HG03460 (cell line): Measurements from ENCODE around the gene NCEH1.
"Not testable (repeated sequence)": the region's sequence is repeated elsewhere in the genome, so short reads cannot be mapped to it uniquely, and the experiment has no call there.

ENCODE experiments used
- ATAC-seq: cut with Tn5 transposase; IDR thresholded peaks from one replicate; pipeline ENCODE4 v1.9.1; 2021; ENCODE audit not compliant: unreplicated experiment

NCEH1 gene

GRCh38 chr3:172615296-172615695, 95.6 kb downstream of the NCEH1 start:
- ATAC-seq, result no peak

- ATAC-seq, result no peak
Measured at GRCh38 chr3:172614340-172615274, 96.3 kb downstream of the NCEH1 start.

GRCh38 chr3:172613845-172614244, 97.0 kb downstream of the NCEH1 start:
- ATAC-seq, result no peak

DNA sequence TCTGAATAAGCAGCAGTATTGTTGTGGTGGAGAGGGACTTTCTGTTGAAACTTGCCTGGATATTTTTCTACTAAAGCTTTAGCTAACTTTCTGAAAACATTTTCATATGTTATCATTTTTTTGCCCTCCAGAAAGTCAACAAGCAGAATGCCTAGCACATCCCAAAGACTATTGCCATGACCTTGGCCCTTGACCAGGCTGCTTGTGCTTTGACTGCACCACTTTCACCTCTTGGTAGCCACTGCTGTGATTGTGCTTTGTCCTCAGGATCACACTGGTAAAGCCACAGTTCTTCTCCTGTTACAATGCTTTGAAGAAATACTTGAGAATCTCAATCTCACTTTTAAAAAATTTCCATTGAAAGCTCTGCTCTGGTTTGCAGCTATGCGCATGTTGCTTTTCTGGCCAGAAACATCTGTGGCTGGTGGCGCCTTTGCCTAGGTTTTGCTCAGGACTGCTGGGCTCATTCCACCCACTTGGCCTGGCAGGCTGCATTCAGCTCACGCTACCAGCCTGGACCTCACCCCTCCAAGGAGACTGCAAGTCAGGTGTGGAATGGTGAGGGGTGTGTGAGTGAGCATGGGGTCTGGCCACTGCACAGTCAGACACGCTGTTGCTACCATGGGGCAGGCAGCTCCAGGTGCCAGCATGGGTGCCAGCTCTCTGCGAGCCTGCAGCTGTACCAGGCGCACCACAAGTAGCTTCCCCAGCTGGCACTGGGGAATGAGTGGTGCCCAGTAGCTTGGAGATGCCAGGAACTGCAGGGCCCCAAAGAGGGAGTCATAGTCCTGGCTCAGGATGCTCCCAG, 97.8 kb downstream of the NCEH1 start:
- ATAC-seq, result no peak

- no peak for ATAC-seq
Measured at GRCh38 chr3:172609750-172610149, 101.1 kb downstream of the NCEH1 start.

DNA sequence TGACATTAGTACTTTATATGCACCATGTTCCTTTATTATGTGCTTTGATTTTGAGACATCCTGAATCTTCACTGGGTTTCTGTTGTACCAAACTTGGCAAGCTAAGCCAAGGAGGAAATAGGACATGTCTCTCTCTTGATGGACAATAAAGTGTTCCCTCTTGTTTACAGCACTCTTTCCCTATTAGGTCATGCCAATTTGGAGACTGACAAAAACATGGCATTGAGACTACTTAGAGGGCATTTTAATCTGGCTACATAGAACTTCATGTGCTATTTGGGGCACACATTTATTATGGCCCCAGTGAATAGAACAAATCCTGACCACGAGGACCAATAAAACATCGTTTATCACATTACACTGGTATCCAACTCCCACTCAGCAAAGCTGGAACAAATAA, 102.3 kb downstream of the NCEH1 start:
- ATAC-seq, result no peak

GRCh38 chr3:172607305-172608121, 103.4 kb downstream of the NCEH1 start:
- no peak for ATAC-seq

GRCh38 chr3:172606021-172606420, 104.8 kb downstream of the NCEH1 start:
- ATAC-seq, result no peak

DNA sequence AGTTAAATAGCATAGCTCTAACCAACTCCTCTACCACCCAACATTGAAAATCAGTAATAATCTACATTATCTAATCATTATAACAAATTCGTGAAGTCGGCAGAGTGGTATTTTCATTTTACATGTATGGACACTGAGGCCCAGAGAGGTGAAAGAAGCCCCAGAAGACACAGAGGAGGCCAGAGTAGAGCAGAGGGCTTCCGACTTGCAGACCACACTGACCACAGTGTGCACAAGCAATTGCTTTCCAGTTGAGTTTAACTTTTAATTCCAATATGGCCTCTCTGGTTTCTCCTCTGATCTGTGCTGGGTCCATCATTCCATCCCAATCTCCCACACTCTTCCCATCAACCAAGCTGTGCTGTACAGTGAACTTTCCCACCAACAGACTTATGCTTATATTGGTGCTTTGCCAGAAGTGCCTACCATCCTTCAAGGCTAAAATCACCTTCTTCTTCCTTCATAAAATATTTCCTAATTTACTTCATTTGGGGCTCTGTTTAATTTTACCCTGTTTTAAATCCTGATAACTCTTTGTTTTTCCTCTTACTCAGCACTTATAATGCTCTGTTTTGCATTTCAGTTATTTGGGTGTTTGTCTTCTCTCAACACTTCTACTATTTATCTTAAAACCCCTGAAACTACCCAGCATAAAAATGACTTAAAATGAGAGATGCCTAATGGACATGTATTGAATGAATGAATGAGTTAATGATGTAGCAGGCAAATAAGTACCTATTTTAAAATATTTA, 105.8 kb downstream of the NCEH1 start:
- ATAC-seq, result no peak

GRCh38 chr3:172601066-172601832, 109.6 kb downstream of the NCEH1 start:
- no peak for ATAC-seq

- no peak for ATAC-seq
Measured at GRCh38 chr3:172600644-172601065, 110.2 kb downstream of the NCEH1 start.

DNA sequence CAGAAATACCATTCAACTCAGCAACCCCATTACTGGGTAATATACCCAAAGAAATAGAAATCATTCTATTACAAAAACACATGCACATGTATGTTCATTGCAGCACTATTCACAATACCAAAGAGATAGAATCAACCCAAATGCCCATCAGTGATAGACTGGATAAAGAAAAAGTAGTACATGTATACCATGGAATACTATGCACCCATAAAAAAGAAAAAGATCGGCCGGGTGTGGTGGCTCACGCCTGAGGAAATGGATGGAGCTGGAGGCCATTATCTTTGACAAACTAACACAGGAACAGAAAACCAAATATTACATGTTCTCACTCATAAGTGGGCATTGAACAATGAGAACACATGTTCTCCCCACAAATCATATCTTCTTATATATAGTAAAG, 112.0 kb downstream of the NCEH1 start:
- ATAC-seq, result no peak

DNA sequence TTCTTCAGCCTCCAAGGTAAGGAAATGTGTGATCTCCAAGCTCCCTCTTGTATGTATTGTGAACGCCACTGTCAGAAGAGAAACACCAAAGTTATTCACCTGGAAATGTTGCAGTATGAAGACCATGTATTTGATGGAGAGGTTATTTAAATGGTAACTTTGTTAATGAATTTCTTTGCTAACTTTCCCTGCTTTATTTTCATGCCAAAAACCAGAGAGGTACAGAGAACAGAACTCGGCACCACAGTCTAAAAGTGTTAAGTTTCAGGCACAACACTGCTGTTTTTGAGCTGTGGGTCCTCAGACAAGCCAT, 114.5 kb downstream of the NCEH1 start:
- no peak for ATAC-seq

- ATAC-seq, result peak; percentile 30
Measured at GRCh38 chr3:172595664-172596393, 115.0 kb downstream of the NCEH1 start.

DNA sequence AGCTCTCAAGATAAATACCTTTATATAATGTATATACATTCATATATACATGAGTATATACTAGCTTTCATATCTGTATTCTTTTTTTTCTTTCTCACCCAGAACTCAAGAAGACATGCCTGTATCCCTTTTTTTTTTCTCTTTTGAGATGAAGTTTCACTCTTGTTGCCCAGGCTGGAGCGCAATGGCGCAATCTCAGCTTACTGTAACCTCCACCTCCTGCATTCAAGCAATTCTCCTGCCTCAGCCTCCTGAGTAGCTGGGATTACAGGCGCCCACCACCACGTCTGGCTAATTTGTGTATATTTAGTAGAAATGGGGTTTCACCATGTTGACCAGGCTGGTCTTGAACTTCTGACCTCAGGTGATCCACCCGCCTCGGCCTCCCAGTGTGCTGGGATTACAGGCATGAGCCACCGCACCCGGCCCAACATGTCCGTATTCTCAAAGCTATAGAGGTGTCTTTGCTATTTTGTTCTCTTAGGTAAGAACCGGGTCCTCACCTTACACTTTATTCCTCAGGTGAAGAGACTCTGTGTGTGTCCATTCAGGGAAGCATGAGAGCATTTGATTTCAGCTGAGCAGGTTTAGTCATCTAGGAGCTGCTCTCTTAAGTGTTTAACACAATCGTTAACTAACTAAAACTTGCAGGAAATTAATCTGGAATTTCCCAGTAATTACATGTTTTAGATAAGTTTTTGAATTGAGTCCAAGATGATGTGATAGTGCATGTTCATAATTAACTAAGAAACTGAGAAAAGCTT, 115.8 kb downstream of the NCEH1 start:
- not testable (repeated sequence) for ATAC-seq

DNA sequence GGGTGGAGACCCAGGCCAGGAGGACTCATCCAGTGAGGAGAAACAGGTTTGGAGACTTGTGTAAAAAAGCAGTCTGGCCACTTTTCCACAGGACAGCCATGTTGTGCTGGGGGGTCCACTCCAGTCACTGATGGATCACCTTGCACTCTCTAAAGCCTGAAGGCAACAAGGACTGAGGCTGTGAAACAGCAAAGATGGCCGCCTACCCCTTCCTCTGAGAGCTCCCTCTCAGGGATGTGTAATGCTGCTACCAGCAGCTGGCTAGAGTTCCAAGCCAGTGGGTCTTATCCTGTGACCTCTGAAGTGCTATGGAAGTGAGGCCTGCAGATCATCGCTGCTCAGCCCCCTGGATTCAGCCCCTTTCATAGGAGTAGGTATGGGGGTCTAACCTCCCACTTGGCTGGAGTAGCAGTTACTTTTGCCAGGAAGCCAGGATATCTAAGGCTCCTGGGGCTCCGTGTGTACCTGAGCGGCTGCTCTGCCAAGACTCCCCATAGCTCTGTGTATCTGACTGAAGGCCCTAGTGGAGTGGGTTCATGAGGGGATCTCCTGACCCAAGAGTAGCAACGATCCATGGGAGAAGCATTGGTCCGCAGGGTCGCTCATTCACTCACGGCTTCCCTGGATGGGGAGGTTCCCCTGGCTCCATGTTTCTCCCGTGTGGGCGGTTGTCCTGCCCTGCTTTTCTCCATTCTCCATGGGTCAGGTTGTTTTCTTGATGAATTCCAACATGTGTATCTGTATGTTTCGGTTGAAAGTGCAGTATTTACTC, 117.8 kb downstream of the NCEH1 start:
- ATAC-seq, result no peak

GRCh38 chr3:172591876-172592771, 118.7 kb downstream of the NCEH1 start:
- ATAC-seq, result peak; percentile 83
